Ovary (tissue), 3 donors: Measurements from ENCODE around the gene ACTL10.

Source experiments
- CTCF ChIP-seq, 3 donors: fragments of 450-650 bp in 2 of 3; fragments of 200-600 bp in 1 of 3; IDR thresholded peaks; one replicate each; pipeline versions ENCODE4 v1.5.1 to v1.8.0; 2016 to 2022; ENCODE audit warnings: antibody characterized with exemption in 3 of 3, mild to moderate bottlenecking in 1 of 3
- POLR2A ChIP-seq: fragments of 450-650 bp; IDR thresholded peaks from one replicate; pipeline ENCODE4 v1.6.1; 2017; ENCODE audit warnings: antibody characterized with exemption, mild to moderate bottlenecking, moderate library complexity
- donor health status: DM: no; HTN: no; CAD: no.

DNA sequence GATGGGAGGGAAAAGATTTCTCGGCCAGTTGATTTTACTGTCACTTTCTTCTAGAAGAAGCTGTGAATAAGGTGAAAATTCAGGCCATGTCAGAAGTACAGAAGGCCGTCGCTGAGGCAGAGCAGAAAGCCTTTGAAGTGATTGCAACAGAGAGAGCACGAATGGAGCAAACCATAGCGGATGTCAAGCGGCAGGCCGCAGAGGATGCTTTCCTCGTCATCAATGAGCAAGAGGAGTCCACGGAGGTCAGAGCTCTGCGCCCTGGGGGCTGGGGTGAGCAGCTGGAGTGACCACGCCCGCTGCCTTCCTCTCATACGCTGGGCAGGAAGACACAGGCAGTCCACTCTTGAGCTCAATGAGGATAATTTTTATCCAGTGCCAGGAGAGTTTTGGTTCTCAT, 26.5 kb upstream of the ACTL10 start:
- no peak for TF ChIP-seq POLR2A
- no peak for TF ChIP-seq CTCF (IDR thresholded peaks at IDR 0.05)
